MCF 10A (cell line): ENCODE measurements around the gene PAK2. TPM values are rescaled to one million over a fixed set of nuclear protein-coding genes. Genes with fewer than 3 reads are reported as not detected.
A peak's percentile ranks its signal among the peaks of the same experiment; 100 is the strongest.
"Not testable (repeated sequence)": the region's sequence is repeated elsewhere in the genome, so short reads cannot be mapped to it uniquely, and the experiment has no call there.

Experiments used
- BruUV-seq: library from RNA; stranded (reverse); fragments of 400-500 nt; replicated peaks from 2 replicates; lab custom pipeline; 2021; lab: Mats Ljungman, UMichigan
- CTCF ChIA-PET: fragments of 300-600 bp; sonication (Branson Sonifier 250); formaldehyde crosslinking; extraction: SDS; loops from one replicate; lab custom pipeline; 2021; ENCODE audit warnings: antibody characterized with exemption, inconsistent platforms; lab: Yijun Ruan, JAX
- POLR2A ChIA-PET: fragments of 300-600, 350-650 bp; sonication (Branson Sonifier 250); formaldehyde crosslinking; extraction: SDS; loops from one replicate; lab custom pipeline; 2020; ENCODE audit warnings: antibody characterized with exemption, inconsistent platforms; lab: Yijun Ruan, JAX
- DNase-seq: peaks from one replicate; pipeline ENCODE4 v3.0.0-alpha.2; 2018; ENCODE audit not compliant: unreplicated experiment
- H3K27ac Mint-ChIP-seq: one replicate; pipeline ENCODE4 v1.8.0; 2022; ENCODE audit warnings: mild to moderate bottlenecking, low read depth, mixed read lengths; ENCODE audit not compliant: unreplicated experiment
- H3K27me3 Mint-ChIP-seq: one replicate; pipeline ENCODE4 v1.8.0; 2022; ENCODE audit warnings: mixed read lengths; ENCODE audit not compliant: insufficient read depth, unreplicated experiment
- H3K36me3 Mint-ChIP-seq: one replicate; pipeline ENCODE4 v1.8.0; 2022; ENCODE audit warnings: mild to moderate bottlenecking, moderate library complexity, mixed read lengths; ENCODE audit not compliant: insufficient read depth, unreplicated experiment
- H3K4me1 Mint-ChIP-seq: one replicate; pipeline ENCODE4 v1.8.0; 2022; ENCODE audit warnings: mixed read lengths; ENCODE audit not compliant: insufficient read depth, unreplicated experiment
- H3K4me3 Mint-ChIP-seq: one replicate; pipeline ENCODE4 v1.8.0; 2022; ENCODE audit warnings: mild to moderate bottlenecking, moderate library complexity, mixed read lengths; ENCODE audit not compliant: unreplicated experiment
- H3K9me3 Mint-ChIP-seq: one replicate; pipeline ENCODE4 v1.8.0; 2022; ENCODE audit warnings: mixed read lengths; ENCODE audit not compliant: unreplicated experiment
- intact Hi-C: fragments of 100-400 bp; cut with micrococcal nuclease; formaldehyde crosslinking; loops from 2 replicates; pipeline ENCODE4 v1.14.1; 2022
- total RNA-seq: library from RNA; stranded (reverse); gene quantifications from 2 replicates; pipeline ENCODE4 v1.2.3, GENCODE V29; 2022
- TF ChIP-seq, protein P1 (sequence below): fragments of 200-600 bp; IDR thresholded peaks from one replicate; pipeline ENCODE4 v1.8.0; 2022; ENCODE audit warnings: antibody characterized with exemption, mild to moderate bottlenecking; ENCODE audit not compliant: unreplicated experiment

The PAK2 gene
- total RNA-seq, 1 experiment from 2014 or later: 119 TPM

DNA sequence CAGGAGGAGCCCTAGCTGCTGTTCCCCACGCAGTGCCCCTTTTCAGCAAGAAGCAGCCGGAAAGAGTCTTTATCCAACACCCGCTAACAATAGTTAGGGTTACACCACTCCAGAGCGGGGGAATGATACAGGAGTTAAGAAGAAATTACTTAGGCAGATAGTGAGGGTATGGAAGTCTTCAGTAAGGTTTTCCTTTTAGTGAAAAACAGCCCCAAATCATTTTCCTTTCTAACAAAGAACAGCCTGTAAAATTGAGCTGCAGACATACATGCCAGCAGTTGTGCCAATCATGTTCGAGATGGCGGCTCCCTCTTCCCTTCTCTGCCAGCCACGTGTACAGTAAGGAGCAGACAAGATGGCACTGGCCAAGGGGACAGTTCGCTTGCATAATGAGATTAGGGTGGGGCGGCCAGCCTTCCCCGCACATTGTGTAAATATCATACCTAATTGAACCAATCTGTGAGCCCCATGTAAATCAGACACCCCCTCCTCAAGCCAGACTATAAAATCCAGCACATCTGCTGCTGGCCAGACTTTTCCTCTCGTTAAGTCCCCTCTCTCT lies 109.6 kb downstream of the PAK2 start:
- no peaks in the 10 kb centered on the region for H3K9me3 Mint-ChIP-seq
- POLR2A ChIA-PET: interaction anchor here (1.4 to 1.5 kb wide), 2 partner anchors 14 to 18 kb away, joined by 4 to 7 read pairs; partner anchors contain the start of gene SENP5
- BruUV-seq: no TSS peak

GRCh38 chr3:196863000-196863399 lies 123.3 kb downstream of the PAK2 start:
- H3K36me3 Mint-ChIP-seq, H3K27ac Mint-ChIP-seq, DNase-seq, intact Hi-C loops, H3K9me3 Mint-ChIP-seq, BruUV-seq, H3K4me1 Mint-ChIP-seq, CTCF ChIA-PET, H3K4me3 Mint-ChIP-seq, H3K27me3 Mint-ChIP-seq: not testable (repeated sequence)
- POLR2A ChIA-PET: interaction anchor here (1.4 kb wide), 1 partner anchor 13 kb away, joined by 4 read pairs; no protein-coding TSS in a partner anchor

More for the DNA sequence above, 109.6 kb downstream of the PAK2 start:
- H3K36me3 Mint-ChIP-seq: no peaks in the 10 kb centered on the region
- TF ChIP-seq, protein P1, sequence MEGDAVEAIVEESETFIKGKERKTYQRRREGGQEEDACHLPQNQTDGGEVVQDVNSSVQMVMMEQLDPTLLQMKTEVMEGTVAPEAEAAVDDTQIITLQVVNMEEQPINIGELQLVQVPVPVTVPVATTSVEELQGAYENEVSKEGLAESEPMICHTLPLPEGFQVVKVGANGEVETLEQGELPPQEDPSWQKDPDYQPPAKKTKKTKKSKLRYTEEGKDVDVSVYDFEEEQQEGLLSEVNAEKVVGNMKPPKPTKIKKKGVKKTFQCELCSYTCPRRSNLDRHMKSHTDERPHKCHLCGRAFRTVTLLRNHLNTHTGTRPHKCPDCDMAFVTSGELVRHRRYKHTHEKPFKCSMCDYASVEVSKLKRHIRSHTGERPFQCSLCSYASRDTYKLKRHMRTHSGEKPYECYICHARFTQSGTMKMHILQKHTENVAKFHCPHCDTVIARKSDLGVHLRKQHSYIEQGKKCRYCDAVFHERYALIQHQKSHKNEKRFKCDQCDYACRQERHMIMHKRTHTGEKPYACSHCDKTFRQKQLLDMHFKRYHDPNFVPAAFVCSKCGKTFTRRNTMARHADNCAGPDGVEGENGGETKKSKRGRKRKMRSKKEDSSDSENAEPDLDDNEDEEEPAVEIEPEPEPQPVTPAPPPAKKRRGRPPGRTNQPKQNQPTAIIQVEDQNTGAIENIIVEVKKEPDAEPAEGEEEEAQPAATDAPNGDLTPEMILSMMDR: no peak
- DNase-seq: no peak
- no peak overlapping the region for H3K27ac Mint-ChIP-seq
- H3K27me3 Mint-ChIP-seq: no peaks in the 10 kb centered on the region
- no peaks in the 10 kb centered on the region for H3K4me1 Mint-ChIP-seq
- intact Hi-C loops: no loop called here
- CTCF ChIA-PET: interaction anchor here (1.0 kb wide), 1 partner anchor 20 kb away, joined by 3 read pairs; no protein-coding TSS in a partner anchor
- H3K4me3 Mint-ChIP-seq: no peak overlapping the region

- Mint-ChIP-seq H3K9me3 (no peaks in the 10 kb centered on the region), H3K4me1 (no peaks in the 10 kb centered on the region), H3K36me3 (peaks cover 3% of the 10 kb centered on the region), H3K27ac (peak overlapping the region; percentile 93), H3K27me3 (no peaks in the 10 kb centered on the region), H3K4me3 (peak overlapping the region; percentile 90)
- intact Hi-C loops: no loop called here
- no peak for DNase-seq
- CTCF ChIA-PET: interaction anchor here (0.5 to 1.1 kb wide), 5 partner anchors 104 to 297 kb away, joined by 3 to 5 read pairs (median 3); no protein-coding TSS in a partner anchor
- TF ChIP-seq, protein P1: no peak
- BruUV-seq: TSS peak; percentile 90
- POLR2A ChIA-PET: interaction anchor here (0.7 to 3.9 kb wide), 28 partner anchors 8 to 689 kb away, joined by 3 to 66 read pairs (median 4); partner anchors contain the start of genes BDH1, CEP19, FBXO45 and NCBP2
These were observed 127.5 kb downstream of the PAK2 start for GRCh38 chr3:196867155-196867506.

GRCh38 chr3:196867507-196868296 lies 128.0 kb downstream of the PAK2 start, which contains the start of gene SENP5:
TSS of gene SENP5 (plus strand) at chr3:196867920. CDS start at chr3:196885182, 17,262 bp downstream.
- Mint-ChIP-seq H3K4me1 (no peaks in the 10 kb centered on the region), H3K4me3 (peak within 1 kb of the TSS; percentile 90), H3K27me3 (no peaks in the 10 kb centered on the region), H3K36me3 (peaks cover 4% of the 10 kb centered on the region), H3K27ac (peak within 1 kb of the TSS; percentile 93), H3K9me3 (no peaks in the 10 kb centered on the region)
- ChIA-PET POLR2A (interaction anchor here (0.5 to 3.9 kb wide), 40 partner anchors 8 to 728 kb away, joined by 3 to 66 read pairs (median 4); partner anchors contain the start of genes BDH1, CEP19, FBXO45 and NCBP2), CTCF (interaction anchor here (0.5 to 1.1 kb wide), 5 partner anchors 76 to 298 kb away, joined by 3 to 5 read pairs (median 3); no protein-coding TSS in a partner anchor)
- peak; percentile 86 for DNase-seq
- TF ChIP-seq, protein P1: no peak
- intact Hi-C loops: no loop called here
- no TSS peak for BruUV-seq
